Putamen (tissue), 1 donor: ENCODE measurements around the gene ANO1.
"Not testable (repeated sequence)": the region's sequence is repeated elsewhere in the genome, so short reads cannot be mapped to it uniquely, and the experiment has no call there.

Source experiments
- DNase-seq: peaks from one replicate; pipeline ENCODE4 v3.0.0-alpha.2; 2016; ENCODE audit warnings: low spot score

Gene ANO1

GRCh38 chr11:70210051-70210501 is 132.0 kb downstream of the ANO1 start:
- no peak for DNase-seq

DNA sequence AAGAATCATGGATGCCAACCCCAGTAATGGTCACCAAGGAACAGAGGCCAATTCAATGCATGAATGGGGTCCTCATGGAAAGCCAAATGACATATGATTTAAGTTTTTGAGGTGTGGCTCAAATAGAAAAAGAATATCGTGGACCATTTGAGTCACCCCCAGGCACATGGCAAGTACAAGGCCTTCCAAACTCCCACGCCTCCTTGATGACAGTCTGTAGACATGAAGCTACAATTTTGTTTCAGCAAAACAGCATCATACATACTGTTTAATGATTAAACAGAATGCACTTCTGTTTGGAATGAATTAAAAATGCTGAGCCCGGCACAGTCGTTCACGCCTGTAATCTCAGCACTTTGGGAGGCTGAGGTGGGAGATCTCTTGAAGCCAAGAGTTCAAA is 132.4 kb downstream of the ANO1 start:
- no peak for DNase-seq

DNA sequence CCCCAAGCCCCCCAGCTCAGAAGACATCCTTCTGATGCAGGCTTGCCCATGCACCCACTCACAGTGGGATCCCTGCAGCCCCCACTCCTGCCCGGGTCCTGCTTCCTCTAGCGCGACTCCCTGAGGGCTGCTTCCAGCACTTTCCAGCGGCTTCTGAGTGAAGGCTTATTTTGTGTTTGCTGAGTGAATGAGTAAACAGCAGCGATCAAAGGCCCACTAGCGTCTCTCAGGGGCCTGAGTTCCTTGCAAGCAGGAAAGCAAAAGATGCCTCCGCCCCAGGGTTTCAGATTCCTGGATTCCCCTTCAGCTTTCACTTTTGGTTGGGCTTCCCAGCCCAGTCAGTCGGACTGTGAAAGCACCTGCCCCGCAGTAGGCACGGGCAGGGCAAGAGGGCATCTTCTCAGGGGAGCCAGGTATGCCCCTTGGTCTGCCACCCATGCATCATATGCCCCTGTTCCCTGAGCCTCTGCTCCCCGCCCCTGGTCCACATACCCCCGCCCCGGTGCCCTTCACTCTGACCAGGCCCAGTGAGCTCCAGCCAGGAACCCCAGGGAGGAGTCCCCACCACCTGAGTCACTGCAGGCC is 134.2 kb downstream of the ANO1 start:
- no peak for DNase-seq

DNA sequence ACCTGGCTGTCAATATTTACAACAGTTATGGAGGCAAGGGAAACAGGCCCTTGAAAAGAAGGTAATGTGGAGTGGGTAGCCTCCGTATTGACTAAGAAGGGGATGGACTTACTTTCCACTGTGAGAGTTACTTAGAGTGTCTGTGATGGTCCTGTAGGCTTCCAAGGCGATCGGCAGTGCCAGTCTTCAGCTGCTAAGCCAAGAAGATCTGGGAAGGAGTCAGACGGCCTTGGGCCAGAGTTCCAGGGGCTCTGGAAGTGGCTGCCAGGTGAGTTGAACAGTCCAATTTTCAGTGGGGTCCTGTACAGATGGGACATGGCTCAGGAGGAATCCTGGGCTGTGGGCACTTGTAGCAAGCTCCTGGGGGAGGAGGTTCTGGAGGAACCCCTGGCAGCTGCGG is 139.3 kb downstream of the ANO1 start:
- not testable (repeated sequence) for DNase-seq

GRCh38 chr11:70218076-70218475 is 140.0 kb downstream of the ANO1 start:
- DNase-seq: not testable (repeated sequence)

GRCh38 chr11:70220136-70220535 is 142.0 kb downstream of the ANO1 start:
- DNase-seq: no peak

- no peak for DNase-seq
Observed at GRCh38 chr11:70220920-70221319, 142.8 kb downstream of the ANO1 start.

DNA sequence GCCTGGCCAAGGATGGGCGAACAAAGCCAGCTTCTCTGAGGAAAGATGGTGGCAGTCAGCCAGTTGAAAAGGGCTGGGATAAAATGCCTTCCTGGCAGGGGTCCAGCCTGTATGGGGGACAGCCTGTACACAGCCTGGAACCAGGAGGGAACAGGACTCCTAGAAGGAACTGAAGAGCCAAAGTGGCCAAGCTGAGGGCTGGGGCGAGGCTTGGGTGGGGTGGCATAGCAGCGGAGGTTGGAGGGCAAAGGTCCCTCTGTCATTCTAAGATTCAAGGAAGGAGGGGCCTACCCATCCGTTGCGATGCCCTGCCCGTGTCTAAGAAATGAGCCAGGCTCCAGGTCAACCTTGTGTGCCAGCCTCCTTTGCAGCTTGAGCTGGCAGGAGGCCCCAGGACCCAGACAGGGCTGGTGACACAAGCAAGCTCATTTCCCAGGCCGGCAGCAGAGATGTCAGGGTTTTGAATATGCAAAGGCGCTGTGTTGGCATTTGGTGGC is 147.6 kb downstream of the ANO1 start:
- DNase-seq: no peak

- DNase-seq: no peak
Observed at GRCh38 chr11:70226183-70226582, 148.1 kb downstream of the ANO1 start.

GRCh38 chr11:70226967-70227366 is 148.8 kb downstream of the ANO1 start:
- no peak for DNase-seq

DNA sequence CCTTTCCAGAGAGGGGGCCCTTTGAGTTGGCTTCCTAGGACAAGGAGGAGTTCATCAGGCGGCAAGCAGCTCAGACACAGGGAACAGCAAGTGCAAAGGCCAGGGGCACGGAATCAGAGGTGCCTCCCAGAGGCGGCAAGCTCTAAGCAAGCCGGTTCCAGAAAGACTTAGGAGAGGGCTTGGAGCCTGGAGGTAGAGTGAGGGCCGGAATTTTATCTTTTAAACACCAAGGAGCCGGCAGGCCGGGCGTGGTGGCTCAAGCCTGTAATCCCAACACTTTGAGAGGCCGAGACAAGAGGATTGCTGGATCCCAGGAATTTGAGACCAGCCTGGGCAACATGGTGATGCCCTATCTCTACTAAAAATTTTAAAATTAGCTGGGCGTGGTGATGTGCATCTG is 151.6 kb downstream of the ANO1 start:
- DNase-seq: no peak

DNA sequence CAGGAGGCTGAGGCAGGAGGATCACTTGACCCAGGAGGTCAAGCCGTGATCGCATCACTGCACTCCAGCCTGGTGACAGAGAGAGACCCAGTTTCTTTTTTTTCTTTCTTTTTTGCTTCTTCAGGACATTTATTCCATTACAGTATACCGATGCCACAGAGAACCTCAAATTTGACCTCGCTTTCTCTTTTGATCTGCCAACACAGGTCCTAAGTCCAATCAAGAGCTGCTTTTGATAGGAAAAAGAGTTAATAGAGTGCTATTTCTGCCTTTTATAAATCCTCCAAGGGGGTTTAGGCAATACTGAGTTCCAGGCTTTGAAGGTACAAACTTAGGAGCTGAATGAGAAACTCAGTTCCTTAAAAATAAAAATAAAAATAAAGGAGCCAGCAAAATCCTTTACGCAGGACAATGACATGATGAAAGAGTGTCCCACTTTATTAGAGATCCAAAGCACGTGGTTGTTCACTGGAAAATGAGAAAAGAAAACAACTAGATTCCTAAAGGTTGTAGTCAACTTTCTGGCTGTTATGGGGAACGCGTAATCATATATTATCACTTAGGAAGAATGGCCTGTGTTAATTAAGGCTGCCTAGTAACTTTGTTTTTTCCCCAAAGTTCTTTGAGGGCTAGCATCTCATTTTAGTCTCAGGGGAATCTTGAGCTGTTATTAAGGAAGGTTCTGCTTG is 152.2 kb downstream of the ANO1 start:
- no peak for DNase-seq

DNA sequence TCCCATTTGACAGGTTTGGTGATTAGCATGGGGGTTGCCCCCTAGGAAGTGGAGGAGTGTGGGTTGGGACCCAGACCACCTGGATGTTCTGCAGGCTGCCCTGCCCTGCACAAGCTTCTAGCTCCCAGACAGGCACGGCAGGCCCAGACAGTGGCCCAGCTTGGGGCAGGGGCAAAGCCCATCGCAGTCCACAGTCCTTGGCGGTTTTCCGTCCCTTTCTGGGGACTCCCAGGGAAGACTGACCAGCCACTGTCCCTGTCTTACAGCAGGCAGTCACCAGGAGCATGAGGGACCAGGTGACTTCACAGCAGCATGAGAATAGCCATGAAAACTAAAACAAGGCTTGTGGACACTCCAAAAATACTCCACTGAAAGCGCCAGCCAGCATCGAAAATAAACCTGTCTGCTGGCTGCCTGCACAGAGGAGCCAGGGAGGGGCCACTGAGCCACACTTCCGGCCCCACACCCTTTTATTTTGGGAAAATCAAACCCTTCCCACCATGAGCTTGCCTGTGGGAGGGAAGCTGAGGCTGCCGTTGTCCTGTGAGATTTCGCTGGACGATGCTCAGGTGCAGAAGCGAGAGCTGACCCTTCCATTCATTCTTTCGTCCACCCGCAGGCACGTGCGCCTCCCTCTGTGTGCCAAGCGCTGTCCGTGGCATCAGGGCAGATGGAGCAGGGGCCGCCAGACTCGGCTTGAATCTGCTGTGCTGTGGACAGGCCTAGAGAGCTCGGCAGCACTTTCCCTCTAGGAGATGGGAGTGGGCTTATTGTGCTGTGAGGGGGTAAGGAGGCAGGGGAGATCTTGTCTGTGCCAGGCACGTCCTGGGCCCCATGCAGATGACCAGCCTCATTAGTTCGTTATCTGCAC is 153.0 kb downstream of the ANO1 start:
- DNase-seq: no peak

DNA sequence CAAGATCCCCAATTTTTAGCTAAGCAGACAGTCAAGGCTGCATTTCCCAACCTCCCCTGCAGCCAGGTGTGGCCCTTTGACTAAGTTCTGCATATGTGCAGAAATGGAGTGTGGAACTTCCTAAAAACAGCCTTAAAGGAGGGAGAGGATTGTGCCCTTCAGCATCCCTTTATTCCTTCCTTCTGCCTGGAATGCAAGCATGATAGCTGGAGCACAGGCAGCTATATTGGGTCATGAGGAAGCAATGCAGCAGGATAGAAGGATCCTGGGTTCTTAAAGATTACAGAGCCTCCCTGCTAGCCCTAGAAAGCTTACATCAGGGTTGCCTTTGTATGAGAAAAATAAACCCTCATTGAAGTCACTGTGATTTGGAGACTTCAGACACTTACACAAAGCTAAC is 154.9 kb downstream of the ANO1 start:
- DNase-seq: no peak

GRCh38 chr11:70233511-70233934 is 155.4 kb downstream of the ANO1 start:
- no peak for DNase-seq

GRCh38 chr11:70233962-70234361 is 155.8 kb downstream of the ANO1 start:
- DNase-seq: no peak
